Hepatocyte (in vitro differentiated cells): ENCODE data around the gene METTL13.

Experiments
- EZH2 ChIP-seq: fragments of 200-600 bp; sonication (generic); IDR thresholded peaks from 2 replicates; pipeline ENCODE4 v1.6.1; 2016; ENCODE audit warnings: antibody characterized with exemption, mild to moderate bottlenecking, borderline replicate concordance
- EZH2phosphoT487 ChIP-seq: fragments of 200-600 bp; sonication (generic); IDR thresholded peaks from one replicate; pipeline ENCODE4 v1.6.1; 2018; ENCODE audit warnings: antibody characterized with exemption, mild to moderate bottlenecking, low read depth, moderate library complexity; ENCODE audit not compliant: unreplicated experiment, severe bottlenecking
- TF ChIP-seq, protein P1 (sequence below): fragments of 200-600 bp; sonication (generic); IDR thresholded peaks from 2 replicates; pipeline ENCODE4 v1.5.1; 2016; ENCODE audit warnings: antibody characterized with exemption, mild to moderate bottlenecking; ENCODE audit not compliant: poor library complexity

DNA sequence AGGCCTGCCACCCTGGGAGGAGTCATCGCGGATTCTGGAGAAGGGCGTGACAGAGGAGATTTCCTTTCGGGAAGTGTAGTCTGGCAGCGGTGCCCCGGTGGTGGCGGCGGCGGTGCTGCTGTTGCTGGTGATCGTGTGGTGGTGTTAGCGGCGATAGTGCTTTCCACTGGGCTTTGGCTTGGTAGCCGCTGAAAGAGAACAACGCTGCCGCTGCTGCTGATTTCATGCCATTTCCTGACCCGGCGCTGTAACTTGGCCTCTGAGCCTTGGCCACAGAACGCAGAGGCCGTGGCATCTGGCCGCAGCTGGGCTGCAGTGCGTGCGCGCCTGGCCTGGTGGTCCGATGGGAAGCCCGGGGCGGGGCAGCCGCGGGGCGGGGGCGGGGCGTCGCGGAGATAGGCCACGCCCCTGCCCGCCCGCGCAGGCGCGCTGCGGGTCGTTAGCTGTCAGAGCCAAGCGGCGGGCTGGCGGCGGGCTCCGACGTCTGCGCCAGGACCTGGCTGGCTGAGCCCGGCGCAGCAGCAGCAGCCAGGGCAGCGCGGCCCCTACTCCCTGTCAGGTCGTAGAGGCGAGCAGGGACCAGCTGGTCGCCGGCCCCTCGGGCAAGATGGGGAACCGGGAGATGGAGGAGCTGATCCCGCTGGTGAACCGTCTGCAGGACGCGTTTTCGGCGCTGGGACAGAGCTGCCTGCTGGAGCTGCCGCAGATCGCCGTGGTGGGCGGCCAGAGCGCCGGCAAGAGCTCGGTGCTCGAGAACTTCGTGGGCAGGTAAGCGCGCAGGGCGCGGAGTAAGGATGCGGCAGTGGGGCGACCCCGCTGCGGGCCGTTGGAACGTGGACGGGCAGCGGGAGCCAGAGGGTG lies 59.8 kb downstream of the METTL13 start, which contains the start of gene DNM3:
- TF ChIP-seq, protein P1, sequence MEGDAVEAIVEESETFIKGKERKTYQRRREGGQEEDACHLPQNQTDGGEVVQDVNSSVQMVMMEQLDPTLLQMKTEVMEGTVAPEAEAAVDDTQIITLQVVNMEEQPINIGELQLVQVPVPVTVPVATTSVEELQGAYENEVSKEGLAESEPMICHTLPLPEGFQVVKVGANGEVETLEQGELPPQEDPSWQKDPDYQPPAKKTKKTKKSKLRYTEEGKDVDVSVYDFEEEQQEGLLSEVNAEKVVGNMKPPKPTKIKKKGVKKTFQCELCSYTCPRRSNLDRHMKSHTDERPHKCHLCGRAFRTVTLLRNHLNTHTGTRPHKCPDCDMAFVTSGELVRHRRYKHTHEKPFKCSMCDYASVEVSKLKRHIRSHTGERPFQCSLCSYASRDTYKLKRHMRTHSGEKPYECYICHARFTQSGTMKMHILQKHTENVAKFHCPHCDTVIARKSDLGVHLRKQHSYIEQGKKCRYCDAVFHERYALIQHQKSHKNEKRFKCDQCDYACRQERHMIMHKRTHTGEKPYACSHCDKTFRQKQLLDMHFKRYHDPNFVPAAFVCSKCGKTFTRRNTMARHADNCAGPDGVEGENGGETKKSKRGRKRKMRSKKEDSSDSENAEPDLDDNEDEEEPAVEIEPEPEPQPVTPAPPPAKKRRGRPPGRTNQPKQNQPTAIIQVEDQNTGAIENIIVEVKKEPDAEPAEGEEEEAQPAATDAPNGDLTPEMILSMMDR: no peak
- no peak for TF ChIP-seq EZH2phosphoT487
- TF ChIP-seq EZH2: no peak
